T-helper 2 cell treated with Interferon-gamma antibody and Interleukin-4, amounts not matched to agents 5 μg/mL and 100 μg/mL, for 36 hours (primary cell): ENCODE results near the gene FOXE1.

ENCODE experiments used
- DNase-seq: peaks from one replicate; pipeline ENCODE4 v3.0.0; 2021; ENCODE audit warnings: low spot score
- H3K27ac Mint-ChIP-seq: one replicate; pipeline ENCODE4 v1.8.0; 2021; ENCODE audit warnings: mild to moderate bottlenecking, mixed read lengths
- H3K27me3 Mint-ChIP-seq: one replicate; pipeline ENCODE4 v1.8.0; 2021; ENCODE audit warnings: low read depth, mixed read lengths
- H3K36me3 Mint-ChIP-seq: one replicate; pipeline ENCODE4 v1.8.0; 2021; ENCODE audit warnings: low read depth, mixed read lengths
- H3K4me1 Mint-ChIP-seq: one replicate; pipeline ENCODE4 v1.8.0; 2021; ENCODE audit warnings: low read depth, mixed read lengths
- H3K4me3 Mint-ChIP-seq: one replicate; pipeline ENCODE4 v1.8.0; 2022; ENCODE audit warnings: mild to moderate bottlenecking, moderate library complexity, mixed read lengths
- H3K9me3 Mint-ChIP-seq: one replicate; pipeline ENCODE4 v1.8.0; 2021; ENCODE audit warnings: mixed read lengths

The FOXE1 gene

GRCh38 chr9:97831843-97832636 is 21.0 kb upstream of the FOXE1 start:
- peaks cover 25% of the 10 kb centered on the region for H3K27me3 Mint-ChIP-seq
- no peaks in the 10 kb centered on the region for H3K36me3 Mint-ChIP-seq
- no peak overlapping the region for H3K27ac Mint-ChIP-seq
- no peaks in the 10 kb centered on the region for H3K4me1 Mint-ChIP-seq
- no peak for DNase-seq
- no peaks in the 10 kb centered on the region for H3K9me3 Mint-ChIP-seq
- no peak overlapping the region for H3K4me3 Mint-ChIP-seq

- no peaks in the 10 kb centered on the region for H3K9me3 Mint-ChIP-seq
- DNase-seq = no peak
- H3K27me3 Mint-ChIP-seq = peaks cover 58% of the 10 kb centered on the region
- H3K4me3 Mint-ChIP-seq = no peak overlapping the region
- H3K4me1 Mint-ChIP-seq = no peaks in the 10 kb centered on the region
- no peak overlapping the region for H3K27ac Mint-ChIP-seq
- no peaks in the 10 kb centered on the region for H3K36me3 Mint-ChIP-seq
Measured at GRCh38 chr9:97840521-97840920, 12.5 kb upstream of the FOXE1 start.

GRCh38 chr9:97842960-97843359 is 10.1 kb upstream of the FOXE1 start:
- Mint-ChIP-seq H3K4me1 (no peaks in the 10 kb centered on the region), H3K9me3 (no peaks in the 10 kb centered on the region), H3K27me3 (peaks cover 67% of the 10 kb centered on the region), H3K36me3 (no peaks in the 10 kb centered on the region), H3K4me3 (no peak overlapping the region), H3K27ac (no peak overlapping the region)
- no peak for DNase-seq

- no peak overlapping the region for H3K4me3 Mint-ChIP-seq
- H3K27me3 Mint-ChIP-seq = peaks cover 79% of the 10 kb centered on the region
- H3K36me3 Mint-ChIP-seq = no peaks in the 10 kb centered on the region
- no peaks in the 10 kb centered on the region for H3K9me3 Mint-ChIP-seq
- H3K4me1 Mint-ChIP-seq = no peaks in the 10 kb centered on the region
- DNase-seq = no peak
- H3K27ac Mint-ChIP-seq = no peak overlapping the region
Measured at GRCh38 chr9:97845130-97845529, 7.9 kb upstream of the FOXE1 start.

- H3K9me3 Mint-ChIP-seq = no peaks in the 10 kb centered on the region
- H3K4me3 Mint-ChIP-seq = no peak overlapping the region
- DNase-seq = no peak
- H3K4me1 Mint-ChIP-seq = no peaks in the 10 kb centered on the region
- no peaks in the 10 kb centered on the region for H3K36me3 Mint-ChIP-seq
- H3K27me3 Mint-ChIP-seq = peaks cover 79% of the 10 kb centered on the region
- H3K27ac Mint-ChIP-seq = no peak overlapping the region
Measured at GRCh38 chr9:97845763-97846162, 7.3 kb upstream of the FOXE1 start.

GRCh38 chr9:97846347-97846746 is 6.7 kb upstream of the FOXE1 start:
- no peak for DNase-seq
- Mint-ChIP-seq H3K4me1 (no peaks in the 10 kb centered on the region), H3K27me3 (peaks cover 80% of the 10 kb centered on the region), H3K4me3 (no peak overlapping the region), H3K27ac (no peak overlapping the region), H3K9me3 (no peaks in the 10 kb centered on the region), H3K36me3 (no peaks in the 10 kb centered on the region)

- Mint-ChIP-seq H3K36me3 (no peaks in the 10 kb centered on the region), H3K27me3 (peaks cover 83% of the 10 kb centered on the region), H3K4me1 (no peaks in the 10 kb centered on the region), H3K9me3 (no peaks in the 10 kb centered on the region), H3K27ac (peak overlapping the region; percentile 18), H3K4me3 (no peak overlapping the region)
- no peak for DNase-seq
Measured at GRCh38 chr9:97847474-97848214, 5.4 kb upstream of the FOXE1 start.

- no peaks in the 10 kb centered on the region for H3K9me3 Mint-ChIP-seq
- H3K4me1 Mint-ChIP-seq = no peaks in the 10 kb centered on the region
- DNase-seq = no peak
- H3K27me3 Mint-ChIP-seq = peaks cover 80% of the 10 kb centered on the region
- H3K4me3 Mint-ChIP-seq = no peak overlapping the region
- H3K27ac Mint-ChIP-seq = no peak overlapping the region
- H3K36me3 Mint-ChIP-seq = no peaks in the 10 kb centered on the region
Measured at GRCh38 chr9:97848215-97848479, 4.9 kb upstream of the FOXE1 start.

- DNase-seq = no peak
- Mint-ChIP-seq H3K27me3 (peaks cover 79% of the 10 kb centered on the region), H3K4me3 (peak overlapping the region; percentile 65), H3K27ac (no peak overlapping the region), H3K9me3 (no peaks in the 10 kb centered on the region), H3K4me1 (no peaks in the 10 kb centered on the region), H3K36me3 (no peaks in the 10 kb centered on the region)
Measured at GRCh38 chr9:97848480-97849237, 4.4 kb upstream of the FOXE1 start.

- H3K9me3 Mint-ChIP-seq = no peaks in the 10 kb centered on the region
- H3K27ac Mint-ChIP-seq = no peak overlapping the region
- no peaks in the 10 kb centered on the region for H3K36me3 Mint-ChIP-seq
- H3K4me1 Mint-ChIP-seq = no peaks in the 10 kb centered on the region
- no peak for DNase-seq
- H3K27me3 Mint-ChIP-seq = peaks cover 83% of the 10 kb centered on the region
- no peak overlapping the region for H3K4me3 Mint-ChIP-seq
Measured at GRCh38 chr9:97849980-97850379, 3.0 kb upstream of the FOXE1 start.

GRCh38 chr9:97850746-97851445 is 2.1 kb upstream of the FOXE1 start:
- Mint-ChIP-seq H3K27me3 (peaks cover 84% of the 10 kb centered on the region), H3K9me3 (no peaks in the 10 kb centered on the region), H3K4me1 (peaks cover 1% of the 10 kb centered on the region), H3K4me3 (no peak overlapping the region), H3K36me3 (no peaks in the 10 kb centered on the region), H3K27ac (no peak overlapping the region)
- DNase-seq = no peak

- Mint-ChIP-seq H3K27ac (no peak overlapping the region), H3K4me1 (peaks cover 1% of the 10 kb centered on the region), H3K27me3 (peaks cover 84% of the 10 kb centered on the region), H3K4me3 (no peak overlapping the region), H3K9me3 (no peaks in the 10 kb centered on the region), H3K36me3 (no peaks in the 10 kb centered on the region)
- no peak for DNase-seq
Measured at GRCh38 chr9:97851446-97851883, 1.6 kb upstream of the FOXE1 start.

- Mint-ChIP-seq H3K27ac (no peak overlapping the region), H3K4me1 (peaks cover 1% of the 10 kb centered on the region), H3K27me3 (peaks cover 85% of the 10 kb centered on the region), H3K4me3 (no peak overlapping the region), H3K9me3 (no peaks in the 10 kb centered on the region), H3K36me3 (no peaks in the 10 kb centered on the region)
- no peak for DNase-seq
Measured at GRCh38 chr9:97852001-97852398, 1.0 kb upstream of the FOXE1 start.
